Measurements from ENCODE around the gene UNC5B. TPM values are rescaled to one million over a fixed set of nuclear protein-coding genes. Genes with fewer than 3 reads are reported as not detected.

UNC5B gene
- total RNA-seq, 1 donor from 2014 or later = 0.63 TPM

GRCh38 chr10:71245420-71246325 is 33.3 kb downstream of the UNC5B start:
- no peak for DNase-seq (ENCODE audit: low read depth)
- TF ChIP-seq CTCF (conservative IDR thresholded peaks at IDR 0.05; ENCODE audit: low read depth, low read length) = no peak
- H3K4me3 ChIP-seq (ENCODE audit: low read depth, low read length) = no peak overlapping the region

GRCh38 chr10:71246591-71247413 is 34.4 kb downstream of the UNC5B start:
- no peak for DNase-seq (ENCODE audit: low read depth)
- no peak for TF ChIP-seq CTCF (conservative IDR thresholded peaks at IDR 0.05; ENCODE audit: low read depth, low read length)
- H3K4me3 ChIP-seq (ENCODE audit: low read depth, low read length) = no peak overlapping the region

GRCh38 chr10:71247414-71247705 is 35.0 kb downstream of the UNC5B start:
- no peak overlapping the region for H3K4me3 ChIP-seq (ENCODE audit: low read depth, low read length)
- no peak for TF ChIP-seq CTCF (conservative IDR thresholded peaks at IDR 0.05; ENCODE audit: low read depth, low read length)
- no peak for DNase-seq (ENCODE audit: low read depth)

DNA sequence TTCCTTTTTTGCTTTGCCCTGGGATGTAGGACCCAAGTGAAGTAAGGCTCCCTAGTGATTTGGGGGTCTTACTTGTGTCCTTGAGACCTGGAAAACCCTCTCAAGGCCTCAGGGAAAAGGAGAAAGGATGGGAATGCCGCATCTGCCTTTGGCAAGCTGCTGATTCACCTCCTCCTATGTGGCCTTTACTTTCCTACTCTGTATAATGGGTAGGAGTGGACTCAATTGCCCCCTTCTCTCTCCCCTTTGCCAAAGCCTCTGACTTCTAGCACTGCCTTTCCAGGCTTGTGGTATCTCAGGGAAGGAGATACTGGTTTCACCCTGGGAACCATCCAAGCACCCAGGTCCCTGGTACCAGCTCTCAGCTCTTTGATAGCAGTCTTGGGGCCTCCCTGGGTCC is 35.4 kb downstream of the UNC5B start:
- H3K4me3 ChIP-seq (ENCODE audit: low read depth, low read length) = no peak overlapping the region
- no peak for DNase-seq (ENCODE audit: low read depth)
- no peak for TF ChIP-seq CTCF (conservative IDR thresholded peaks at IDR 0.05; ENCODE audit: low read depth, low read length)

- no peak for TF ChIP-seq CTCF (conservative IDR thresholded peaks at IDR 0.05; ENCODE audit: low read depth, low read length)
- no peak overlapping the region for H3K4me3 ChIP-seq (ENCODE audit: low read depth, low read length)
- no peak for DNase-seq (ENCODE audit: low read depth)
These were observed 35.8 kb downstream of the UNC5B start for GRCh38 chr10:71248210-71248609.

DNA sequence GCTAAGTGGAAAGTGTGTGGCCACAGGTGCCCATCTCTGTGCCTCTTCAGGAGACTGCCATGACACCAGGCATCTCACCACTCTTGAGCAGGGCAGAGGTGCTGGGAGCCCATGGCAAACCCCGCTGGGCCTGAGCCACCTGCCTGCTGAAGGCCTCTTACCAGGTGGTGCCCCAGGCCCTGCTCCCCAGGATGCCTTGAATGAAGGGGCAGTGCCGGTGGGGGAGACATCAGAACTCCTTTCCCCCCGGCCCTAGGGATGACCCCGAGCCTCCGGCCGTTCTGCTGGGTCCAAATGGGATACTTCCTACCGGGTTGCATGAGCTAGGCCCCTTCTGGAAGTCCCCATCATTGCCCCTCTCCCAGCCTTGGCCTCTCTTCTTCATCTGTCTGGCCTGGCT is 37.6 kb downstream of the UNC5B start:
- no peak overlapping the region for H3K4me3 ChIP-seq (ENCODE audit: low read depth, low read length)
- no peak for TF ChIP-seq CTCF (conservative IDR thresholded peaks at IDR 0.05; ENCODE audit: low read depth, low read length)
- no peak for DNase-seq (ENCODE audit: low read depth)

All from epithelial cell of proximal tubule (primary cell).